ENCODE data around the gene IL5.
"Not testable (repeated sequence)": the region's sequence is repeated elsewhere in the genome, so short reads cannot be mapped to it uniquely, and the experiment has no call there.

Gene IL5

GRCh38 chr5:132543472-132544201 lies at the start of gene IL5:
IL5 (minus strand) TSS chr5:132543522; CDS start chr5:132543478, 44 bp downstream.
- in situ Hi-C loops (cut with HindIII; ENCODE audit: low sequenced_read_pairs) = no loop called here

- in situ Hi-C loops (cut with HindIII; ENCODE audit: low sequenced_read_pairs) = no loop called here
These were observed 49.2 kb upstream of the IL5 start for GRCh38 chr5:132592521-132592920.

- in situ Hi-C loops (cut with HindIII; ENCODE audit: low sequenced_read_pairs) = no loop called here
These were observed 47.8 kb upstream of the IL5 start for GRCh38 chr5:132591145-132591544.

GRCh38 chr5:132589467-132589866 lies 46.1 kb upstream of the IL5 start:
- in situ Hi-C loops (cut with HindIII; ENCODE audit: low sequenced_read_pairs) = no loop called here

- in situ Hi-C loops (cut with HindIII; ENCODE audit: low sequenced_read_pairs) = no loop called here
These were observed 42.7 kb upstream of the IL5 start for GRCh38 chr5:132586063-132586462.

- in situ Hi-C loops (cut with HindIII; ENCODE audit: low sequenced_read_pairs) = loop anchor here (5.0 kb wide), 1 partner anchor 73 kb away; the partner anchor contains the start of gene IL13
These were observed 41.2 kb upstream of the IL5 start for GRCh38 chr5:132584560-132584959.

GRCh38 chr5:132576123-132576522 lies 32.8 kb upstream of the IL5 start:
- in situ Hi-C loops (cut with HindIII; ENCODE audit: low sequenced_read_pairs) = no loop called here

GRCh38 chr5:132566657-132567056 lies 23.3 kb upstream of the IL5 start:
- in situ Hi-C loops (cut with HindIII; ENCODE audit: low sequenced_read_pairs) = no loop called here

- in situ Hi-C loops (cut with HindIII; ENCODE audit: low sequenced_read_pairs) = not testable (repeated sequence)
These were observed 21.2 kb upstream of the IL5 start for GRCh38 chr5:132564555-132564954.

GRCh38 chr5:132561601-132562000 lies 18.3 kb upstream of the IL5 start:
- in situ Hi-C loops (cut with HindIII; ENCODE audit: low sequenced_read_pairs) = no loop called here

- in situ Hi-C loops (cut with HindIII; ENCODE audit: low sequenced_read_pairs) = no loop called here
These were observed 16.2 kb upstream of the IL5 start for GRCh38 chr5:132559383-132560060.

- in situ Hi-C loops (cut with HindIII; ENCODE audit: low sequenced_read_pairs) = no loop called here
These were observed 14.3 kb upstream of the IL5 start for GRCh38 chr5:132557478-132558172.

GRCh38 chr5:132556763-132557477 lies 13.6 kb upstream of the IL5 start, which contains the start of gene RAD50:
RAD50 (plus strand) TSS chr5:132556977; CDS start chr5:132557325, 348 bp downstream.
- in situ Hi-C loops (cut with HindIII; ENCODE audit: low sequenced_read_pairs) = no loop called here

- in situ Hi-C loops (cut with HindIII; ENCODE audit: low sequenced_read_pairs) = no loop called here
These were observed 12.9 kb upstream of the IL5 start for GRCh38 chr5:132556153-132556762.

GRCh38 chr5:132549576-132549975 lies 6.3 kb upstream of the IL5 start:
- in situ Hi-C loops (cut with HindIII; ENCODE audit: low sequenced_read_pairs) = no loop called here

GRCh38 chr5:132548834-132549233 lies 5.5 kb upstream of the IL5 start:
- in situ Hi-C loops (cut with HindIII; ENCODE audit: low sequenced_read_pairs) = not testable (repeated sequence)

- in situ Hi-C loops (cut with HindIII; ENCODE audit: low sequenced_read_pairs) = no loop called here
These were observed 3.9 kb upstream of the IL5 start for GRCh38 chr5:132547269-132547668.

GRCh38 chr5:132546108-132546507 lies 2.8 kb upstream of the IL5 start:
- in situ Hi-C loops (cut with HindIII; ENCODE audit: low sequenced_read_pairs) = no loop called here

GRCh38 chr5:132540764-132541163 lies 2.6 kb downstream of the IL5 start:
- in situ Hi-C loops (cut with HindIII; ENCODE audit: low sequenced_read_pairs) = no loop called here

GRCh38 chr5:132540149-132540548 lies 3.2 kb downstream of the IL5 start:
- in situ Hi-C loops (cut with HindIII; ENCODE audit: low sequenced_read_pairs) = no loop called here

GRCh38 chr5:132539716-132540115 lies 3.6 kb downstream of the IL5 start:
- in situ Hi-C loops (cut with HindIII; ENCODE audit: low sequenced_read_pairs) = no loop called here
